Neuronal stem cell (in vitro differentiated cells): ENCODE results near the gene GRIK3.
"Not testable (repeated sequence)": the region's sequence is repeated elsewhere in the genome, so short reads cannot be mapped to it uniquely, and the experiment has no call there.

ENCODE experiments used
- DNase-seq: peaks from one replicate; pipeline ENCODE4 v3.0.0-alpha.2; 2013; ENCODE audit warnings: low spot score
- H2AFZ ChIP-seq: one replicate; pipeline ENCODE4 v1.6.1; 2013; ENCODE audit warnings: mild to moderate bottlenecking, low read length, inconsistent platforms
- H2AK5ac ChIP-seq: 2 replicates; pipeline ENCODE4 v1.6.1; 2013; ENCODE audit warnings: low read depth, mild to moderate bottlenecking, inconsistent platforms, low read length, moderate library complexity, mixed read lengths
- H2BK120ac ChIP-seq: 2 replicates; pipeline ENCODE4 v1.6.1; 2013; ENCODE audit warnings: low read depth, mild to moderate bottlenecking, inconsistent platforms, low read length, moderate library complexity, mixed read lengths
- H2BK12ac ChIP-seq: one replicate; pipeline ENCODE4 v1.6.1; 2013; ENCODE audit warnings: low read length, inconsistent platforms
- H2BK15ac ChIP-seq: 2 replicates; pipeline ENCODE4 v1.6.1; 2013; ENCODE audit warnings: mild to moderate bottlenecking, low read length, inconsistent platforms, mixed read lengths
- H2BK5ac ChIP-seq: one replicate; pipeline ENCODE4 v1.6.1; 2013; ENCODE audit warnings: inconsistent platforms, mild to moderate bottlenecking, low read length, moderate library complexity
- H3K14ac ChIP-seq: one replicate; pipeline ENCODE4 v1.6.1; 2013; ENCODE audit warnings: low read length, inconsistent platforms
- H3K18ac ChIP-seq: 2 replicates; pipeline ENCODE4 v1.6.1; 2013; ENCODE audit warnings: low read length, inconsistent platforms
- H3K23ac ChIP-seq: 2 replicates; pipeline ENCODE4 v1.6.1; 2013; ENCODE audit warnings: low read depth, mild to moderate bottlenecking, mixed read lengths, low read length, inconsistent platforms; ENCODE audit not compliant: poor library complexity
- H3K27ac ChIP-seq: replicated peaks from 3 replicates; pipeline ENCODE4 v1.5.1; 2013; ENCODE audit warnings: low read length, inconsistent platforms
- H3K27me3 ChIP-seq, 3 experiments: 2 replicates each; pipeline ENCODE4 v1.6.1; 2013; ENCODE audit warnings: low read length in 3 of 3, mild to moderate bottlenecking in 2 of 3, inconsistent platforms in 1 of 3, low read depth in 1 of 3, mixed read lengths in 1 of 3, moderate library complexity in 1 of 3; ENCODE audit not compliant: control insufficient read depth in 3 of 3, insufficient read depth in 3 of 3
- H3K36me3 ChIP-seq, 2 donors: replicated peaks in 1 of 2; 2 replicates each; pipeline ENCODE4 v1.6.1; 2013; ENCODE audit warnings: low read length in 2 of 2; ENCODE audit not compliant: control insufficient read depth in 2 of 2, insufficient read depth in 2 of 2
- H3K4ac ChIP-seq: 2 replicates; pipeline ENCODE4 v1.6.1; 2013; ENCODE audit warnings: inconsistent platforms, mild to moderate bottlenecking, low read length, moderate library complexity
- H3K4me1 ChIP-seq, 2 donors: 1 replicate in 1 of 2; 2 replicates in 1 of 2; pipeline ENCODE4 v1.6.1; 2013; ENCODE audit warnings: low read length in 2 of 2, low read depth in 1 of 2; ENCODE audit not compliant: control insufficient read depth in 2 of 2, insufficient read depth in 1 of 2
- H3K4me2 ChIP-seq: one replicate; pipeline ENCODE4 v1.6.1; 2013; ENCODE audit warnings: mild to moderate bottlenecking, low read length, inconsistent platforms; ENCODE audit not compliant: insufficient read depth, poor library complexity, severe bottlenecking
- H3K4me3 ChIP-seq, 2 donors: 2 replicates each; pipeline ENCODE4 v1.5.1; 2013; ENCODE audit warnings: low read length in 2 of 2, mild to moderate bottlenecking in 2 of 2, inconsistent platforms in 1 of 2, moderate library complexity in 1 of 2
- H3K79me1 ChIP-seq: one replicate; pipeline ENCODE4 v1.6.1; 2013; ENCODE audit warnings: low read depth, mild to moderate bottlenecking, inconsistent platforms, low read length, moderate library complexity
- H3K9ac ChIP-seq: one replicate; pipeline ENCODE4 v1.6.1; 2013; ENCODE audit warnings: mild to moderate bottlenecking, low read depth, low read length, inconsistent platforms; ENCODE audit not compliant: poor library complexity
- H3K9me3 ChIP-seq, 2 donors: replicated peaks in 1 of 2; 2 replicates each; pipeline versions ENCODE3 to v1.6.1; 2013; ENCODE audit warnings: low read length in 2 of 2, mild to moderate bottlenecking in 2 of 2, inconsistent platforms in 1 of 2, low read depth in 1 of 2, mixed read lengths in 1 of 2, moderate library complexity in 1 of 2; ENCODE audit not compliant: control insufficient read depth in 2 of 2, insufficient read depth in 1 of 2
- H4K8ac ChIP-seq: one replicate; pipeline ENCODE4 v1.6.1; 2013; ENCODE audit warnings: low read depth, mild to moderate bottlenecking, inconsistent platforms, low read length, moderate library complexity
- H4K91ac ChIP-seq: one replicate; pipeline ENCODE4 v1.6.1; 2013; ENCODE audit warnings: low read length, low read depth, mild to moderate bottlenecking, inconsistent platforms; ENCODE audit not compliant: poor library complexity
- WGBS, 2 donors: extraction: QIAGEN DNeasy Blood & Tissue Kit; methylation state at CpG; one replicate each; pipeline ENCODE4 v1.1.7; 2013; ENCODE audit warnings: missing lambda C conversion rate in 2 of 2, mixed read lengths in 1 of 2; ENCODE audit not compliant: insufficient read length in 2 of 2, insufficient replicate concordance in 1 of 2; ENCODE audit errors: extremely low coverage in 2 of 2; 5-methylcytosine and 5-hydroxymethylcytosine counted together

GRIK3 gene

DNA sequence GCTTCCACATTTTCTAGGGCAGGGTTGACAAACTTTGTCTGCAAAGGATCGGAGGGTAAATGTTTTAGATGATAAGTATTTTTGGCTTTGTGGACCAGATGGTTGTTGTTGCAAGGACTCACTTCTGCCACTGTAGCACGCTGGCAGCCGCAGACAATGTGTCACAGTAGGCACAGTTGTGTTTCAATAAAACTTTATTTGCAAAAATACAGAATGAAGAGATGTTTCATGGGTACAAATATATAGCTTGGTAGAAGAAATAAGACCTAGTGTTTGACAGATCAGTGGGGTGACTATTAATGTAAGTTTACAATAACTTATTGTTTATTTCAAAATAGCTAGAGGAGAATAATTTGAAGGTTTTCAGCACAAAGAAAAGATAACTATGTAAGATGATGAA lies 127.8 kb downstream of the GRIK3 start:
- H4K91ac ChIP-seq = no peak overlapping the region
- no peak overlapping the region for H2BK12ac ChIP-seq
- no peak overlapping the region for H3K9ac ChIP-seq
- H2BK5ac ChIP-seq = no peak overlapping the region
- H3K4ac ChIP-seq = no peak overlapping the region
- no peak overlapping the region for H3K27ac ChIP-seq
- no peak overlapping the region for H3K18ac ChIP-seq
- peaks cover 0 to 5% of the 10 kb centered on the region in 2 donors for H3K4me1 ChIP-seq
- H3K9me3 ChIP-seq = no peaks in the 10 kb centered on the region
- DNase-seq = no peak
- no peak overlapping the region for H3K4me3 ChIP-seq
- no peak overlapping the region for H2BK15ac ChIP-seq
- no peak overlapping the region for H3K23ac ChIP-seq
- peaks cover 0 to 2% (median 0%) of the 10 kb centered on the region in 3 experiments for H3K27me3 ChIP-seq
- H2AFZ ChIP-seq = no peak overlapping the region
- no peak overlapping the region for H2AK5ac ChIP-seq
- no CpG with 5 or more reads among the region's 3 CpGs for WGBS, 2 donors
- H4K8ac ChIP-seq = no peak overlapping the region
- no peak overlapping the region for H3K4me2 ChIP-seq
- no peak overlapping the region for H2BK120ac ChIP-seq
- H3K79me1 ChIP-seq = no peaks in the 10 kb centered on the region
- H3K36me3 ChIP-seq = no peaks in the 10 kb centered on the region
- no peak overlapping the region for H3K14ac ChIP-seq

DNA sequence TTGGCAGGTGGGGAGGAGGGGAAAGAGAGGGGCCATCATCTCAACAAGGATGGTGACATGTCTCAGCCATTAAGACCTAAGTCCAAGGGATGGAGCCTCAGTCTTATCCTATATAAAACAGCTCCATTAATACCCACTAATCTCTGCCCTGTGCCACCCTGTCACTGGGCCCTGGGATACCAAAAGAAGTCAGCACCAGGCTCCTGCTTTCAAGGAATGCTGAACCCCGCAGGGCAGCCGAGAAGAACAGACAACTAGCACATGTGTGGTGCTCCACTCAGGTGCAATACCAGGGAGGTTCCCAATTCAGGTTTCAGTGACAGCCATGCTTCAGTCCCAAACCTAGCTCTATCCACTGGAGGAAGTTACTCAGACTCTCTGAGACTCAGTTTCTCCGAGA lies 128.4 kb downstream of the GRIK3 start:
- Histone ChIP-seq H2BK12ac (no peak overlapping the region), H2BK15ac (no peak overlapping the region), H3K4me1 (peaks cover 0 to 5% of the 10 kb centered on the region in 2 donors), H3K9me3 (no peaks in the 10 kb centered on the region), H2BK120ac (no peak overlapping the region), H3K14ac (no peak overlapping the region), H3K18ac (no peak overlapping the region), H3K27me3 (peaks cover 0 to 2% (median 0%) of the 10 kb centered on the region in 3 experiments), H3K79me1 (no peaks in the 10 kb centered on the region), H4K91ac (no peak overlapping the region), H2BK5ac (no peak overlapping the region), H4K8ac (no peak overlapping the region), H3K23ac (no peak overlapping the region), H3K9ac (no peak overlapping the region), H2AFZ (no peak overlapping the region), H3K36me3 (no peaks in the 10 kb centered on the region), H3K4ac (no peak overlapping the region), H3K27ac (no peak overlapping the region), H2AK5ac (no peak overlapping the region), H3K4me3 (no peak overlapping the region), H3K4me2 (no peak overlapping the region)
- DNase-seq = no peak
- WGBS, 2 donors = no CpG with 5 or more reads among the region's 3 CpGs

DNA sequence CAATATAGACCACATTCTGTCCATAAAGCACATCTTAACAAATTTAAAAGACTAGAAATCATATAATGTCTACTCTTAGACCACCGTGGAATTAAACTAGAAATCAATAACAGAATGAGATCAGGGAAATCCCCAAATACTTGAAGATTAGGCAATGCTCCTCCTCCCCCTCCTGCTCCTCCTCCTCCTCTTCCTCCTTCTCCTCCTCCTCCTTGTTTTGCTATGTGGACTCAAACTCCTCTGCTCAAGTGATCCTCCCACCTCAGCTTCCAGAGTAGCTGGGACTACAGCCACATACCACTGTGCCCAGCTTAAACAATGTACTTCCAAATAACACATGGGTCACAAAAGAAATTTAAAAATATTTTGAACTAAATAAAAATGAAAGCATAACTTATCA lies 134.2 kb downstream of the GRIK3 start:
- Histone ChIP-seq H3K27me3 (no peaks in the 10 kb centered on the region), H2BK5ac (no peak overlapping the region), H2BK120ac (no peak overlapping the region), H3K18ac (no peak overlapping the region), H4K8ac (no peak overlapping the region), H3K4me1 (no peaks in the 10 kb centered on the region), H3K9me3 (no peaks in the 10 kb centered on the region), H3K23ac (no peak overlapping the region), H2AFZ (no peak overlapping the region), H3K9ac (no peak overlapping the region), H2BK15ac (no peak overlapping the region), H3K27ac (no peak overlapping the region), H3K14ac (no peak overlapping the region), H3K4me2 (no peak overlapping the region), H3K4me3 (no peak overlapping the region), H2BK12ac (no peak overlapping the region), H3K4ac (no peak overlapping the region), H3K79me1 (no peaks in the 10 kb centered on the region), H3K36me3 (no peaks in the 10 kb centered on the region), H4K91ac (no peak overlapping the region), H2AK5ac (no peak overlapping the region)
- WGBS, 2 donors = no CpG with 5 or more reads among the region's 1 CpG
- no peak for DNase-seq

DNA sequence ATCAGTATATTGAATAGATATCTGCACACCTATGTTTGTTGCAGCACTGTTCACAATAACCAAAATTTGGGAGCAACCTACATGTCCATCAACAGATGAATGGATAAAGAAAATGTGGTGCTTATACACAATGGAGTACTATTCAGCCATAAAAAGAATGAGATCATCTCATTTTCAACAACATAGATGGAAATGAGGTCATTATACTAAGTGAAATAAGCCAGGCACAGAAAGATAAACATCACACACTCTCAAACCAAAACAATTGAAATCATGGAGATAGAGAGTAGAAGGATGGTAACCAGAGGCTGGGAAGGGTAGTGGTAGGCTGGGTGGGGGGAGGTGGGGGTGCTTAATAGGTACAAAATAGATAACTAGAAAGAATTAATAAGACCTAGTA lies 136.5 kb downstream of the GRIK3 start:
- not testable (repeated sequence) for H2BK5ac ChIP-seq, H3K14ac ChIP-seq, H4K8ac ChIP-seq, H3K27me3 ChIP-seq, DNase-seq, H3K9me3 ChIP-seq, H2BK12ac ChIP-seq, H3K18ac ChIP-seq, H3K23ac ChIP-seq, H3K36me3 ChIP-seq, H3K4me1 ChIP-seq, H2BK15ac ChIP-seq, H2AK5ac ChIP-seq, H3K4ac ChIP-seq, H3K9ac ChIP-seq, H3K79me1 ChIP-seq, H4K91ac ChIP-seq, H3K4me2 ChIP-seq, H2BK120ac ChIP-seq, H3K4me3 ChIP-seq, H2AFZ ChIP-seq, H3K27ac ChIP-seq
